ENCODE data around the gene GRIK3. TPM values are rescaled to one million over a fixed set of nuclear protein-coding genes. Genes with fewer than 3 reads are reported as not detected.

The GRIK3 gene
- total RNA-seq, 1 donor from 2014 or later, result not detected

DNA sequence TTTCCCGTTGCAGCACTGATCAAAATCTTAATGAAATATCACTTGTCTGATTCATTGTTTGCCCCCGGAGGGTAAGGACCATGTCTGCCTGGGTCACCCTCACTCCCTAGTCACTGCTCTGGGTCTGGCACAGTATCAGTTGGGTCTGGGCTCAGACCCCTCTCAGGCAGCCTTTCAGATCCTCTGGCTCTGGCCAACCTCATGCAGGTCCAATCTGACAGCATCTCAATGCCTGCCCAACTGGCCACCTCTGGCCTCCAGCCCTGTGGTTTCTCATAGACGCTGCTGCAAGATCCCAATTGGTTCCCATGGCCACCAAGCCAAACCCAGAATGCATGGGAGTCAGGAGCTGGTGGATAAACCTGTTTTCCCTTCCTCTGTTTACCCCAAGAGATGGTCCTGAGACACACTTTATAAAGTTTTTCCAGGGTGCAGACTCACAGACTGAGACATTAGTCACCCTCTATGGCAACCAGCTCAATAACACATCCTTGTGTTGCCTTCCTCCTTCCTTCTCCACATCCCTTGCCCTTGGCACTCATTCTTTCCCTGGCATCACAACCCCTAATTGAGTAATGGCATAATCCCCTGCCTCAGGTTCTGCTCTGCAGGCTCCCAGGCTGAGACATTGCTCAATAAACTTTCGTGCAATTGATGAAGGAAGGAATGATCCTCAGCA, 199.2 kb downstream of the GRIK3 start:
- intact Hi-C loops (cut with micrococcal nuclease), result no loop called here

- intact Hi-C loops (cut with micrococcal nuclease), result no loop called here
These were observed 199.7 kb downstream of the GRIK3 start for GRCh38 chr1:36834586-36834985.

GRCh38 chr1:36831186-36831810, 203.0 kb downstream of the GRIK3 start:
- intact Hi-C loops (cut with micrococcal nuclease), result no loop called here

DNA sequence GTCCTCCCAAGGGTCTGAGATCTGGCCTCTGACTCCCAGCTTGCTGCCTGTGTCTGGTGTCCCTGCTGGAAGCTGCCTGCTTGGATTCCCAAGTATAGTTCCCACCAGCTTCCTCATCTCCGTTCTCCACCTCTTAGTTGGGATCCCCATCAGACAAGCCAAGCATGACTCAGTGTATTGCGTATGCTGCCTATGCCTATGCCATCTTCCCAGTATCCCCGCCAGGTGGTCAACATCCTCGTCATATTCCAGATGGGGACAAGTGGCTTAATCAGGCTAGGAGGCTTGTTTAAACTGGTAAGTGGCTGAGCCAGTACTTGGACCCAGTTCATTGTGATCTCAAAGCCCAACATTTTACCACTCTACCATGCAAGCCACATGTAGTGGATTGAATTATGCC, 204.4 kb downstream of the GRIK3 start:
- intact Hi-C loops (cut with micrococcal nuclease), result no loop called here

GRCh38 chr1:36829066-36829465, 205.2 kb downstream of the GRIK3 start:
- intact Hi-C loops (cut with micrococcal nuclease), result no loop called here

- intact Hi-C loops (cut with micrococcal nuclease), result no loop called here
These were observed 209.1 kb downstream of the GRIK3 start for GRCh38 chr1:36825226-36825625.

GRCh38 chr1:36824390-36824861, 209.9 kb downstream of the GRIK3 start:
- intact Hi-C loops (cut with micrococcal nuclease), result no loop called here

- intact Hi-C loops (cut with micrococcal nuclease), result no loop called here
These were observed 211.7 kb downstream of the GRIK3 start for GRCh38 chr1:36822648-36823047.

- intact Hi-C loops (cut with micrococcal nuclease), result no loop called here
These were observed 212.9 kb downstream of the GRIK3 start for GRCh38 chr1:36821386-36821785.

DNA sequence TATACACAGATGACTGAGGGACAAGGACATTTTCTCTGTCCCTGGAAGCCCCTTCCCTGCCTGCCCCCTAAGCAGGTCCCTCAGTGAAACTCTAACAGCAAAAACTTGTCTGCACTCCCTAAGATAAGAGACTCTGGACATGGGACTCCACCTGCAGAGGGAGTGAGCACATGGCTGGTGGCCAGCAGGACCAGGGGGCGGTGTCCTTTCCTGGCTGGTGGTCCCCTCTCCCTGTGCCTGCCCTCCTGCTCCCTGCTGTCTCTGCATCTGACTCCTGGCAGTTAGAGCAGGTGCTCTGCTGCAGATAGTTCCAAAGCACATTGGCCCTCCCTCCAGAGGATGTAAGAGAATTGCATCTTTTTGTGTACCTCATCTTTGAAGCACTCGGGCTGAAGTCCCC, 215.5 kb downstream of the GRIK3 start:
- intact Hi-C loops (cut with micrococcal nuclease), result no loop called here

GRCh38 chr1:36816348-36816747, 218.0 kb downstream of the GRIK3 start:
- intact Hi-C loops (cut with micrococcal nuclease), result no loop called here

- intact Hi-C loops (cut with micrococcal nuclease), result no loop called here
These were observed 219.5 kb downstream of the GRIK3 start for GRCh38 chr1:36814774-36815173.

DNA sequence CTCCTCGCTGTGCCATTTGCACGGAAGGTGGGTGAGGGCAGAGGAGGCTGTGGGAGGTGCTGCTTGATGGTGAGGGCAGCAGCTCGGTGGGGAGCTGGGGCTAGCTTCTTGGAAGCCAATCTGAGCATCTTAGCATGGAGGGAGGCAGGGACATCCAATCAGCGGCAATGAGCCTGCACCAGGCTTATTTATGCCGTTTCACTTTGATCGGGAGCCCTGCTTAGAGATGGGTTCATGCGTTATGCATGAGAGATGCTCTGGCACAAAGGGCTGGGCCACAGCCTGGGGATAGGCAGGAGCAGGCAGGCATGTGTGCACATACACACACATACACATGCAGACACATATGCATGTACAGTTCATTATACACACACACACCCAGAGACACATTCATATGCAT, 220.2 kb downstream of the GRIK3 start:
- intact Hi-C loops (cut with micrococcal nuclease), result no loop called here

DNA sequence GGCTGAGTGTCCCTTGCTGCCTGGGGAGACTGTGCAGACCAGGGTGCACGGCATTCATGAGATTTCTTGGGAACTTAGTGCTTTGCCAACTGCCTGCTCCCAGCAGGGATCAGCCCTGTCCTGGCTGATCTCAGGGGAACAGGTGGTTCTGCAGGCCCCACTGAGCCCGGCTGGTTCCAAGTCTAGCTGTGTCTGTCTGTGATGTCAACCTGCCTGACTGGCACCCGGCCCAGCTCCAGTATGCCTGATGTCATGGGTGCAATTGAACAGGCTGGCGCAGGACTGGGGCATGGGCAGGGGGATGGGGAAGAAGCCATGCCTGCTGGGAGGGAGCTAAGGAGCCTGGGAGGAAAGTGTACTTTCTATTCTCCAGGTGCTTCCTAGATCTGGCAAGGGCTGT, 227.1 kb downstream of the GRIK3 start:
- intact Hi-C loops (cut with micrococcal nuclease), result no loop called here

GRCh38 chr1:36805979-36806640, 228.2 kb downstream of the GRIK3 start:
- intact Hi-C loops (cut with micrococcal nuclease), result no loop called here

GRCh38 chr1:36804669-36805314, 229.5 kb downstream of the GRIK3 start:
- intact Hi-C loops (cut with micrococcal nuclease), result no loop called here

- intact Hi-C loops (cut with micrococcal nuclease), result no loop called here
These were observed 230.3 kb downstream of the GRIK3 start for GRCh38 chr1:36803868-36804570.

- intact Hi-C loops (cut with micrococcal nuclease), result no loop called here
These were observed 232.3 kb downstream of the GRIK3 start for GRCh38 chr1:36802018-36802417.

GRCh38 chr1:36797761-36798160, 236.6 kb downstream of the GRIK3 start:
- intact Hi-C loops (cut with micrococcal nuclease), result no loop called here

DNA sequence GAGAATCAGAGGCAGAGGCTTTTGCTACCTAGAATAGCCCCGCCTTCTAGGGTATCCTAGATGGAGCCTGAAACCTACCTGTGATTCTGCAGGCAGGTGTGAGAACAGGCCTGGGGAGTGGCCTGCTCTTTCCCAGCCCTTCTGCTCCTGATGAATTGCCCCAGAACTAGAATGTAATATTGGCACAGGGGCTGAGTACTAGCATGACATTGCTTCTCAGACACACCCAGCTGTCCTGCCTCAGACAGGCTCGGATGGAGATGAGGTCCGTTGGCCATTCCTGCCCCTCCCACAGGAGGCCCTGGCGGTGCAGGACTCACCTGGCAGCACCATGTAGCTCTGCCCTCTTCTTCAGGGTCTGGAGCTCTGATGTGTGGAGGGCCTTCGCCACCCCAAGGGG, 237.6 kb downstream of the GRIK3 start:
- intact Hi-C loops (cut with micrococcal nuclease), result no loop called here

DNA sequence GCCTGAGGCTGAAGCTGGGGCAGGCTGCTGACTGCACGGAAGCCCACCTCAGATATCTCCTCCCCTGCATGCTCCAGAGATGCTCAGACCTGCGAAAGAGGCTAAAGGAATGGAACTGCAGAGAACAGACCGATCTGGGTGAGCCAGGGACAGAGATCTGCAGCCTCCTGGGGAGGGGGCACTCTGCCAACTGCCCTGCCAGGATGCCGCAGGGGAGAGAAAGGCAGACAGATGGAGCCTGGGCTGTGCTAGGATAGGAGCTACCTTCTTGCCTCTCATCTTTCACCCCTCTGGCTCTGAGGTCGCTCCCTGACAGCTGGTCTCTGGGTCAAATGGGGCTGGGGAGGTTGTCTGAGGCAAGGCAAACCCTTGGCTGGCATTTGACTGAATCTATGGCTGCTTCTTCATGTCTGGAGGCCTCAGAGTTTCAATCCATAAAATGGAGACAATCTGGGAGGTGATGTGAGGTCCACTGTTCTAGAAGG, 238.2 kb downstream of the GRIK3 start:
- intact Hi-C loops (cut with micrococcal nuclease), result no loop called here

Measured in T-helper 1 cell treated with Interleukin-12 subunit alpha and Interleukin-12 subunit beta and Interleukin-4 antibody, amounts not matched to agents 30 ng/mL and 1 ng/mL, for 36 hours (primary cell).